ENCODE results near the gene LIPC.

DNA sequence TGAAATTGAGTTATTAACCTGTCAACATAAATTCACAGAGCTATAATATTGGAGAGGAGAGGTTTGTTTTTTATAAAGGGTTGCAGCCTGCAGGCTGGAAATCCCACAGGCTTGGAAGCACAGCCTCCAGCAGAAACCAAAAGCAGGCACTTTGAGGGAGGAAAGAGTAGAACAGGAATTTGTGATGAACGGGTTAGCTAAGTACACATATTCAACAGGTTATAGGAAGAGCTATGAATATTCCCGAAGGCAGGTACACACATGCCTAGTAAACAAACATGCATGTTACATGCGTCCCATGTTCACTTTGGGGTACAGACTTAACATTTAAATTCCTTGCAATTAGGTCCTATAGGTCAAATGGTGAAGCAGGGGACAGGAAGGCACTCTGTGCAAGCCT, 25.9 kb upstream of the LIPC start:
- TF ChIP-seq NFIC (IDR thresholded peaks at IDR 0.05) (no peak), RAD21 (IDR thresholded peaks at IDR 0.05; ENCODE audit: low read depth) (no peak), FOXM1 (IDR thresholded peaks at IDR 0.05; ENCODE audit: borderline replicate concordance, low read depth) (no peak), MAX (IDR thresholded peaks at IDR 0.05) (no peak), YY1 (IDR thresholded peaks at IDR 0.05; ENCODE audit: low read depth) (no peak), TAF1 (IDR thresholded peaks at IDR 0.05; ENCODE audit: low read depth) (no peak)
- TF ChIP-seq, protein P1, sequence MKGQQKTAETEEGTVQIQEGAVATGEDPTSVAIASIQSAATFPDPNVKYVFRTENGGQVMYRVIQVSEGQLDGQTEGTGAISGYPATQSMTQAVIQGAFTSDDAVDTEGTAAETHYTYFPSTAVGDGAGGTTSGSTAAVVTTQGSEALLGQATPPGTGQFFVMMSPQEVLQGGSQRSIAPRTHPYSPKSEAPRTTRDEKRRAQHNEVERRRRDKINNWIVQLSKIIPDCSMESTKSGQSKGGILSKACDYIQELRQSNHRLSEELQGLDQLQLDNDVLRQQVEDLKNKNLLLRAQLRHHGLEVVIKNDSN (IDR thresholded peaks at IDR 0.05): no peak
